Activated T-cell treated with anti-CD3 and anti-CD28 coated beads for 24 hours (primary cell): Measurements from ENCODE around the gene COL25A1.

Source experiments
- DNase-seq: peaks from one replicate; pipeline ENCODE4 v3.0.0-alpha.2; 2020; ENCODE audit warnings: low read depth

The COL25A1 gene

GRCh38 chr4:109214622-109215301 is 87.7 kb downstream of the COL25A1 start:
- DNase-seq = no peak

- no peak for DNase-seq
Measured at GRCh38 chr4:109213056-109213455, 89.4 kb downstream of the COL25A1 start.

- DNase-seq = no peak
Measured at GRCh38 chr4:109211671-109212070, 90.8 kb downstream of the COL25A1 start.

DNA sequence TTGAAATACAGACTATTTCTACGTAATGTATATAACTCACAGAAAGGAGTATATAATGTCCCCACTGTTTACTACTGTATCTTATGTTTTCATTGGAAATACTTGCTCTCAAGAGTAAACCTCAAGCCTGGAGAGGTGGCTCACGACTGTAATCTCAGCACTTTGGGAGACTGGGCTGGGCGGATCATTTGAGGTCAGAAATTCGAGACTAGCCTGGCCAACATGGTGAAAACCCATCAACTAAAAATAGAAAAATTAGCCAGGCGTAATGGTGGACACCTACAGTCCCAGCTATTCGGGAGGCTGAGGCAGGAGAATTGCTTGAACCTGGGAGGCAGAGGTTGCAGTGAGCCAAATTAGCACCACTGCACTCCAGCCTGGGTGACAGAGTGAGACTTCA is 92.8 kb downstream of the COL25A1 start:
- DNase-seq = no peak

DNA sequence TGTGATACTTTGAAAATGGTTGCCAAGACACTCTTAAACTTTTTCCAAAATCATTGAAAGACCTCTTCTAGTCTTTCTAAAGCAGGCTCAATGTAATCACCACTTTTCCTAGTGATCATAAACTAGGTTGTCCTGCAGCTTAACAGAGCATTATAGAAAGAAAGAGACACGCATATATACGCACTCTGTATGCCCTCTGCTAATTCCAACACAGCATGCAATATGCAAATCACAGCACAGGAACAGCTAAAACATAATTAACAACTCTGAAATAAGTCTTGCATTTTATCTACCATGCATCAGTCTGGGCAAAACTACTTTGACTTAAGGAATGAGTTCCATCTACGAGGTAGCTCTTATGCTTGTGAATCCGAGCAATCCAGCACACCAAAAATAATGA is 94.6 kb downstream of the COL25A1 start:
- no peak for DNase-seq

- DNase-seq = no peak
Measured at GRCh38 chr4:109207061-109207460, 95.4 kb downstream of the COL25A1 start.

- DNase-seq = no peak
Measured at GRCh38 chr4:109206620-109207019, 95.8 kb downstream of the COL25A1 start.

DNA sequence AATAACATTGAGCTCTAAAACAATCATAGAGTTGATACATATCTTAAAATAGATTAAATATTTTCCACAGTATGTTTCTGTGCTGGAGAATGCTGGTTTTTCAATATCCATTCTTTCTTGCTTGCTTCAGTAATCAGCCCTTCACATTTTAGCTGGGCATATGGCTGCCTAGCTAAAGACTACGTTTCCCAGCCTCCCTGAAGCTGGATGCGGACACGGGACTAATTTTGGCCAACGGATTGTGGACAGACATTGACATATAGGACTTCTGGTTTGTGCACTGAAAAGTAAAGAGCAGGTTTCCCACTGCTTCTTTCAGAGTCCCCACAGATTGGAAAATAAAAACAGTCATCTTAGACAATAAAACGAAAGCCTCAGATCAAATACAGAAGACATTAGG is 97.3 kb downstream of the COL25A1 start:
- DNase-seq = no peak

- DNase-seq = no peak
Measured at GRCh38 chr4:109199585-109199984, 102.9 kb downstream of the COL25A1 start.

DNA sequence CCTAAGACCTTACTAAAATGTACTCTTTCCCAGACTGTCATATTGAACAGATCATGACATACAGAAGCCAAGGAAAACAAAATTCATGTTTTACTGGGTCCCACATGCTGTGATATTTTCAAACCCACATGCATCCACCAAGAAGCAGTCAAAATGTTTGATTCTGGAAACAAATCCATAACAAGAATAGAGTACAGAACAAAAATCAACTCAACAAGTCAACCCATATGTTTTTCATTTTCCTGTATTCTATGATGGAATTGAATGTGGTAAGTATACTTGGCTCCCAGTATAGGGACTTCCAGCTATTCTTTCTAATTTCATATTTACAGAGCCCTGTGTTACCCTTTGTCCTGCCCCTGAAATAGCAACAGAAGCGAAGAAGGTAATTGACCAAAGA is 106.8 kb downstream of the COL25A1 start:
- DNase-seq = no peak

DNA sequence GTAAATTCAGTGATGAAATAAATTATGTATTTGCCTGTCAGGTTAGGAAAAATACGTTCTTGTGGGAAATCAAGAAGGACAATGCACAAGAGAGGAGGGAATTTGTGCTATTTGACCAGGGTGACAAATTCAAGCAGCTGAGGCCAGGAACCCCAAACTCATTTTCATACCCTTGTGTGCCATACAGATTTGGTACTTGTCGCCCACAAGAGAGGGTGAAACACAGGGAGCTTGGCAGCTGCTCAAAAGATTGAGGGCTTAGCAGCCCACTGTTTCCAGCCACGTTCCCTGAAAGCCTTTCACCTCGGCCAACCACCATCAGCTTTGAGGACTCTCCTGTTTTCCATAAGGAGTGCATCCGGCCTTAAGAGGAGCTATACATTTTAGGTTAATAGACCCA is 111.2 kb downstream of the COL25A1 start:
- DNase-seq = no peak

DNA sequence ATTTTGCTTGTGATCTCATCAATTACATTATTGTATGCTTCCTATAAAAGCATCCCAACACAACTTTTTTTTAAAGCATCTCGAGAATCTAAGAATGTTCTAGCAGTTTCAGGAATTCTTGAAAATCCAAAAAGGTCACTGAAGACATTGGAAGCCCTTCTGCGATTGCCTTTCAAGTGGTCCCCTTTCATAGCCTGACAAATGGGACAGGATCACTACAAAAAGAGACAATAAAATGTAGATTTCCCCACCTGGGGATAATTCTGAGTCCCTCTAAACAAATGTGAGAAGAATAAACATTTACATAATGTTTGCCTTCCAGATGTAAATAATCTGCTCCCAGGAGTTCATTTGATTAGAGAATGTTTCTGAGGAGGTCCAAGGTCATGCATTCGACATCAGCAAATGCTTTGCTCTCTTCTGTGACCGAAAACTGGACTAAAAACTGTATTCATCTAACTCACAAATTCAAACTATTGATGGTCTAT is 116.0 kb downstream of the COL25A1 start:
- DNase-seq = no peak

- DNase-seq = no peak
Measured at GRCh38 chr4:109185951-109186350, 116.5 kb downstream of the COL25A1 start.

- no peak for DNase-seq
Measured at GRCh38 chr4:109185548-109185947, 116.9 kb downstream of the COL25A1 start.

DNA sequence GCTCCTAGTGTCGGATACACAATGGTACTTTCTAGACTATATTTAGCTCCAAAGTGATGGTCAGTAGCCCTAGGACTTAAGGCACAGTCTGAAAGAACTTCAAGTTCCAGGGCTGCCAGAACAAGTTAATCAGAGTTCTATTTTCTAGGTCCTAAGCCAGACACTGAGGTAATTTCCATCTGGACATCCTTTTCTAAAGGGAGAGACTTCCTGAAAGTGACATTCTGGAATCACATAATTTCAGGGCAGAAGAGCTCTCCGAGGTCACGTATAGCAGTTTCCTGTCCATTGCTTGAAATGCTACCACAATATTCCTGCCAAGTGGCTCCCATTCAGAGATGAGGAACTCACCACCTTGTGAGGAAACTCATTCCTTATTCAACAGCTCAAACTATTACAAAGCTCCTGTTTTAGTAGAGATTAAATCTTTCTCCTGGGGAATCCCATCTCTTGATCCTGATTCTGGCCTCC is 117.9 kb downstream of the COL25A1 start:
- no peak for DNase-seq

- no peak for DNase-seq
Measured at GRCh38 chr4:109183931-109184490, 118.4 kb downstream of the COL25A1 start.

DNA sequence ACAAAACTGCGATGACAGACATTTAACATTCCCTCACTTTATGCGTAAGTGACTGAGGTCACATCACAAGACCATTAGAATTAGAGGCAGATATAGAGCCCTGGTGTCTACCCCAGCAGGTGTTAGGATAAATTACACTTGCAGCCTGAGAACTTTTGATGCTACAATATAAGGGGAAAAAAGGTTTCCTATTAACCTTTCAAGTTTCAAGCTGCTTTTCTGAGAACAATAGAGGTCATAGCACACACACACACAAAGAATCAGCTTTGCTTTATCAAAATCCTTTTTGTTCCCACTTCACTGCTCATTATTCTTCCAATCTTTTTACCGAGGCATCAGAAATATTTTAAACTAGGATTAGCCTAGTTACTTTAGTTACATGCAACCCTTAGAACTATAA is 119.8 kb downstream of the COL25A1 start:
- no peak for DNase-seq

- no peak for DNase-seq
Measured at GRCh38 chr4:109179061-109179460, 123.4 kb downstream of the COL25A1 start.

DNA sequence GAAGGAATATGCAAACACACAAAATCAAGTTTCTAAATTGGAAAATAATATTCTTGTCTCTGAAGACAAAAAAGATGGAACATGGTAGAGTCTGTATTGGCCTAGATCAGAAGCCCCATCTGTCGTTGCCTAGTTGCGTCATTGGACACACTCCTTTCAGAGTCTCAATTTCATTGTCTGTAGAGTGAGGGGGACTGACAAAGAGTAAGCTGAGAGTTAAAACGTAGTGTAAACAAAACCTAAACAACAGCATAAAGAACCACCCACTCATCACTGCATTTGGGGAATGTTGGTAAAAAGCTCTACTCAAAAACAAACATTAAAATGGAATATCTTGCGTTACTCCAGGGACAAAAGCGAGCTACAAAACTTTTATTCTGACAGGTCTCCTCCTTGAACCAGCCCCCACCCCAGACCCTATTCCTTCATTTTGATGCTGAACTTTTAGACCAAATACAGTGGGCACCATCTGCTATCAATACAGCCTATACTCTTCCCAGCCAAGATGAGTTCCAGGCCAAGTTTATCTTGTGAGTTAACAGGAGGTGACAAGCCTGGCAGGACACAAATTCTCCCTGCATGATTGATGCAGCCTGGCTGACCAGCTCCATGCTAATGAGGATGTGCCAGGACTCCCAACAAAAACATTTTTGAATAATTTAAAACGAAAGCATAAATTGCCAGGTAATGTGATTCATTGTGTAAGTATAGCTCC is 125.2 kb downstream of the COL25A1 start:
- DNase-seq = no peak

- DNase-seq = no peak
Measured at GRCh38 chr4:109174224-109174953, 128.1 kb downstream of the COL25A1 start.

GRCh38 chr4:109172301-109172700 is 130.2 kb downstream of the COL25A1 start:
- DNase-seq = no peak

DNA sequence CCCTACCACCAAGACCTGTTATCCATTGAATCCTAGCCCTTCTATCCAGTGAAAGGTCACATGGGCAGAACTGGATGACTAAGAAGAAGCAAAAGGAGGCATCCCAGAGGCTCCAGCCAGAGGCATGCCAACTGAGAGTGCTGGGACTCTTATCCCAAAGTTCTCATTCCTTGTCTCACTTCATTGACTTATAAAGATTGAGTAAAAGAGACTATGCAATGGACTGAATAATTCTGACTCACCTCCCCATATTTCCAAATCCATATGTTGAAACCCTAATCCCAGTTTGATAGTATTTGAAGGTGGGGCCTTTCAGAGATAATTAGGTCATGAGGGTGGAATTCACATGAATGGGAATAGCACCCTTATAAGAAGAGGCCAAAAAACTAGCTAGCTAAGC is 131.4 kb downstream of the COL25A1 start:
- no peak for DNase-seq

GRCh38 chr4:109169170-109169569 is 133.3 kb downstream of the COL25A1 start:
- DNase-seq = no peak
